Uterus (tissue), 4 donors: ENCODE data around the gene DENND1A. TPM values are rescaled to one million over a fixed set of nuclear protein-coding genes. Genes with fewer than 3 reads are reported as not detected.

Source experiments
- DNase-seq, 2 donors: peaks; one replicate each; pipeline ENCODE4 v3.0.0-alpha.2; 2019 to 2020
- H3K27ac ChIP-seq, 2 donors: fragments of 200-600 bp; sonication (generic); 1 replicate in 1 of 2; 2 replicates in 1 of 2; pipeline ENCODE4 v1.5.1; 2016 to 2018
- H3K27me3 ChIP-seq, 2 donors: fragments of 200-600 bp; sonication (generic); one replicate each; pipeline ENCODE4 v1.5.1; 2018 to 2019; ENCODE audit warnings: control low read depth in 1 of 2
- H3K36me3 ChIP-seq, 2 donors: fragments of 200-600 bp; sonication (generic); one replicate each; pipeline ENCODE4 v1.5.1; 2019; ENCODE audit warnings: control low read depth in 1 of 2
- H3K4me1 ChIP-seq, 2 donors: fragments of 200-600 bp; sonication (generic); one replicate each; pipeline ENCODE4 v1.5.1; 2018 to 2019; ENCODE audit warnings: control low read depth in 1 of 2
- H3K4me3 ChIP-seq, 2 donors: fragments of 200-600 bp; sonication (generic); 1 replicate in 1 of 2; 2 replicates in 1 of 2; pipeline ENCODE4 v1.5.1; 2018 to 2019; ENCODE audit warnings: mild to moderate bottlenecking in 1 of 2
- H3K9me3 ChIP-seq, 2 donors: fragments of 200-600 bp; sonication (generic); one replicate each; pipeline ENCODE4 v1.5.1; 2019; ENCODE audit warnings: control low read depth in 1 of 2
- POLR2A ChIP-seq, 2 donors: fragments of 450-650 bp; IDR thresholded peaks; one replicate each; pipeline ENCODE4 v1.6.1; 2016; ENCODE audit warnings: antibody characterized with exemption in 2 of 2, mild to moderate bottlenecking in 1 of 2, moderate library complexity in 1 of 2
- intact Hi-C: fragments of 100-400 bp; cut with DNase I; formaldehyde crosslinking; loops from one replicate; pipeline ENCODE4 v1.15.1; 2023; ENCODE audit warnings: low total_unique reads
- total RNA-seq, 4 donors: library from RNA; depleted of rRNA in 3 of 4; stranded (reverse); fragments of >200 nt in 3 of 4; gene quantifications; one replicate each; pipeline versions ENCODE4 v1.1.0 to v1.2.4, GENCODE V29; 2014 to 2023
- TF ChIP-seq, protein P1 (sequence below), 4 experiments: fragments of 200-600 bp in 2 of 4; fragments of 450-650 bp in 2 of 4; sonication (generic) in 2 of 4; IDR thresholded peaks; one replicate each; pipeline ENCODE4 v1.5.1; 2016 to 2019; ENCODE audit warnings: antibody characterized with exemption in 4 of 4, mild to moderate bottlenecking in 2 of 4, moderate library complexity in 1 of 4
- donor health status: DM: yes; HTN: yes; CAD: no.

The DENND1A gene
- total RNA-seq, 4 donors from 2014 or later: 10.8 to 34.5 (median 22.6) TPM

DNA sequence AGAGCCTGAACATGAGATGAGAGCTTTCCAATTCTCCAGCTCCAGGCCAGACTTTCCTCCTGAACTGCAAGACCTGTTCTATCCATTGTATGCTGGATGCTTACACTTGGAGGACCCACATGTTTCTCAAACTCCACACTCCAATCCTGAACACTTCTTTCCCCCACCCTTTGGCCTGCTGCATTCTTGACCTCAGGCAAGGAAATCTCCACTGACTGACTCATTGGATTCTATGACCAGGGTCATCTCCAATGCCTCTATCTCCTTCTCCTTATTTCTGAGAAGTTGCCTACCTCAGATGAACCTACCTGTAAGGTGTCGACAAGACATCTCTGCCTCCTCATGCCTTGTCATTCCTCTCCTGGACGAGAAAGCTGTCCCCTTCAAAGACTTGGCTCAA, 420.3 kb downstream of the DENND1A start:
- H3K27me3 ChIP-seq: no peaks in the 10 kb centered on the region
- H3K27ac ChIP-seq: no peak overlapping the region
- TF ChIP-seq, protein P1, sequence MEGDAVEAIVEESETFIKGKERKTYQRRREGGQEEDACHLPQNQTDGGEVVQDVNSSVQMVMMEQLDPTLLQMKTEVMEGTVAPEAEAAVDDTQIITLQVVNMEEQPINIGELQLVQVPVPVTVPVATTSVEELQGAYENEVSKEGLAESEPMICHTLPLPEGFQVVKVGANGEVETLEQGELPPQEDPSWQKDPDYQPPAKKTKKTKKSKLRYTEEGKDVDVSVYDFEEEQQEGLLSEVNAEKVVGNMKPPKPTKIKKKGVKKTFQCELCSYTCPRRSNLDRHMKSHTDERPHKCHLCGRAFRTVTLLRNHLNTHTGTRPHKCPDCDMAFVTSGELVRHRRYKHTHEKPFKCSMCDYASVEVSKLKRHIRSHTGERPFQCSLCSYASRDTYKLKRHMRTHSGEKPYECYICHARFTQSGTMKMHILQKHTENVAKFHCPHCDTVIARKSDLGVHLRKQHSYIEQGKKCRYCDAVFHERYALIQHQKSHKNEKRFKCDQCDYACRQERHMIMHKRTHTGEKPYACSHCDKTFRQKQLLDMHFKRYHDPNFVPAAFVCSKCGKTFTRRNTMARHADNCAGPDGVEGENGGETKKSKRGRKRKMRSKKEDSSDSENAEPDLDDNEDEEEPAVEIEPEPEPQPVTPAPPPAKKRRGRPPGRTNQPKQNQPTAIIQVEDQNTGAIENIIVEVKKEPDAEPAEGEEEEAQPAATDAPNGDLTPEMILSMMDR (IDR thresholded peaks at IDR 0.05): no peak
- no peak for TF ChIP-seq POLR2A (IDR thresholded peaks at IDR 0.05)
- intact Hi-C loops: no loop called here
- H3K9me3 ChIP-seq: no peaks in the 10 kb centered on the region
- H3K36me3 ChIP-seq: no peaks in the 10 kb centered on the region
- H3K4me3 ChIP-seq: no peak overlapping the region
- H3K4me1 ChIP-seq: no peaks in the 10 kb centered on the region
- no peak for DNase-seq

DNA sequence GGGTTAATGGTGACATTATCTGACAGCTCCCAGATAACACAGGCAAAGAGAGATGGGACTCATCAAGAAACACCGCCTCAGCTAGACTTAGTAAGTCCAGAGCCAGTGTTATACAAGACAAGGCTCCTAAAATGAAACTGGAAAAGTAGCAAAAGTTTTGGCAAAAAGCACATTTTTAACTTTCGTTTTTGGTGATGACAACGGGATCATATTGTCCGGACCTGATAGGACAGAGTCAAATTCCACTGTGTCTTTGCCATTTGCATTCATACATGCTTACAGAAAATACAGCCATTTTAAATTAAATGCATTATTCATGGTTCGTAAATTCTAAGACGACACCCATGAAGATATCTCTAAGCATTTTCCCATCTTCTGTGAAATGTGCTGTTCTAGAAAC, 421.9 kb downstream of the DENND1A start:
- no peak overlapping the region for H3K27ac ChIP-seq
- H3K4me3 ChIP-seq: no peak overlapping the region
- no peaks in the 10 kb centered on the region for H3K4me1 ChIP-seq
- no peaks in the 10 kb centered on the region for H3K9me3 ChIP-seq
- no peak for TF ChIP-seq POLR2A (IDR thresholded peaks at IDR 0.05)
- TF ChIP-seq, protein P1 (IDR thresholded peaks at IDR 0.05): no peak
- no peak for DNase-seq
- no peaks in the 10 kb centered on the region for H3K36me3 ChIP-seq
- H3K27me3 ChIP-seq: no peaks in the 10 kb centered on the region
- intact Hi-C loops: no loop called here

DNA sequence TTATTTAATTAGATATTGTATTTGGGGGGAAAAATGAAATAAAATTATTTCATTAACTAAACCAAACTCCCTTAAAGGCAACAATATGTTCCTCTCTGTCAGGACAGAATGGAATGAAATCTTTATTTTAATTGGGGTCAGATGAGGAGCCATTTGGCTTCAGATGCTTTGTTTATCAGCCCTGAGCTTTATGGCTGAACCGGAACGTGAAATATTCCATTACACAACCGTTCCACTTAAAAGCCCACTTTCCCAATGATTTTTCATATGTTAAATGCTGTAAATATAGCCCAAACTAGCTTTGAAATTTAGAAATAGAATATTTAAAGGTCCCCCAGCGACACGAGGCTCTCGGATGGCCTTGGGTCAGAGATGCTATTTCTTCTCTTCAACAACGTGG, 424.4 kb downstream of the DENND1A start:
- intact Hi-C loops: no loop called here
- no peaks in the 10 kb centered on the region for H3K36me3 ChIP-seq
- no peak overlapping the region for H3K27ac ChIP-seq
- H3K4me3 ChIP-seq: no peak overlapping the region
- no peaks in the 10 kb centered on the region for H3K4me1 ChIP-seq
- DNase-seq: no peak
- no peaks in the 10 kb centered on the region for H3K27me3 ChIP-seq
- no peak for TF ChIP-seq POLR2A (IDR thresholded peaks at IDR 0.05)
- TF ChIP-seq, protein P1 (IDR thresholded peaks at IDR 0.05): no peak
- H3K9me3 ChIP-seq: no peaks in the 10 kb centered on the region

DNA sequence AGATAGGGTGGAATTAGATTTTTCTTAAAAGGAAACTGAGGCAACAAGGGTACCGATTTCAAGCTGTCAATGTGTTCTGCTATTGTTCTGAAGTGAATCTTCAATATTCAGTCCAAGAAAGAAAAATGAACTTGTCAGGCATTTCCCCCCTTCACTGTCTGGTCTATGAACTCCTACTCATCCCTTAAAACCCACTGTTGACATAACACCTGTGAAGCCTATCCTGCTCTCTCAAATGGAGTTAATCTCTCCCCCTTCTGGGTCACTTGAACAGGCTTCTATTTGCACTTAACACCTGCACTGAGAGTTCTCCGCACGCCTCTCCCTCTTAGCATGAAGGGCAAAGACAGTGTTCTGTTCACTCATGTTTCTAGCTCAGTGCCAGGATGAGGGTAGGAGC, 429.6 kb downstream of the DENND1A start:
- no peak for DNase-seq
- Histone ChIP-seq H3K27me3 (no peaks in the 10 kb centered on the region), H3K27ac (no peak overlapping the region), H3K36me3 (no peaks in the 10 kb centered on the region), H3K4me1 (no peaks in the 10 kb centered on the region), H3K9me3 (no peaks in the 10 kb centered on the region), H3K4me3 (no peak overlapping the region)
- intact Hi-C loops: no loop called here
- no peak for TF ChIP-seq POLR2A (IDR thresholded peaks at IDR 0.05)
- TF ChIP-seq, protein P1 (IDR thresholded peaks at IDR 0.05): no peak

DNA sequence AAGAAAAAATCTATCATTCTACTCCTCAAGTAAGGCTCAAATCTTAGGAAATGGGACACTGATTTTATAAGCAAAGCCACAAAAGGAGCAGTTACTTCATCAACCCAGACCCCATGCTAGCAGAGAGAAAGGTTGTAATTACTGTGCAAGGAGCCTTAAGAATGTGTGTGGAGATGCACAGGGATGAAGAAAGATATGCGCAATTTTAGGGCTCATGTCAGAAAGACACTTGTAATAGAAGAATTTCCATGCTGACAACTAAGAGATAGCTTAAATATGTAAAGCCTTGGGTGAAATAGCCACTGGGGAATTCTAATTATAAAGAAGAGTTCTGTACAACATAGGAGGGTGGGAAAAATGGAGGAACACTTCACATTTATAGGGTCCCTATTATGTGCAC, 432.1 kb downstream of the DENND1A start:
- no peak overlapping the region for H3K4me3 ChIP-seq
- no peaks in the 10 kb centered on the region for H3K4me1 ChIP-seq
- no peaks in the 10 kb centered on the region for H3K27me3 ChIP-seq
- no peak for DNase-seq
- no peaks in the 10 kb centered on the region for H3K9me3 ChIP-seq
- H3K27ac ChIP-seq: no peak overlapping the region
- intact Hi-C loops: no loop called here
- no peaks in the 10 kb centered on the region for H3K36me3 ChIP-seq
- TF ChIP-seq POLR2A (IDR thresholded peaks at IDR 0.05): no peak
- TF ChIP-seq, protein P1 (IDR thresholded peaks at IDR 0.05): no peak
